HG02571 (cell line): ENCODE data around the gene FAM20C.

Experiments
- ATAC-seq: cut with Tn5 transposase; IDR thresholded peaks from one replicate; pipeline ENCODE4 v1.9.1; 2021; ENCODE audit warnings: mild to moderate bottlenecking, moderate library complexity; ENCODE audit not compliant: unreplicated experiment

Gene FAM20C

DNA sequence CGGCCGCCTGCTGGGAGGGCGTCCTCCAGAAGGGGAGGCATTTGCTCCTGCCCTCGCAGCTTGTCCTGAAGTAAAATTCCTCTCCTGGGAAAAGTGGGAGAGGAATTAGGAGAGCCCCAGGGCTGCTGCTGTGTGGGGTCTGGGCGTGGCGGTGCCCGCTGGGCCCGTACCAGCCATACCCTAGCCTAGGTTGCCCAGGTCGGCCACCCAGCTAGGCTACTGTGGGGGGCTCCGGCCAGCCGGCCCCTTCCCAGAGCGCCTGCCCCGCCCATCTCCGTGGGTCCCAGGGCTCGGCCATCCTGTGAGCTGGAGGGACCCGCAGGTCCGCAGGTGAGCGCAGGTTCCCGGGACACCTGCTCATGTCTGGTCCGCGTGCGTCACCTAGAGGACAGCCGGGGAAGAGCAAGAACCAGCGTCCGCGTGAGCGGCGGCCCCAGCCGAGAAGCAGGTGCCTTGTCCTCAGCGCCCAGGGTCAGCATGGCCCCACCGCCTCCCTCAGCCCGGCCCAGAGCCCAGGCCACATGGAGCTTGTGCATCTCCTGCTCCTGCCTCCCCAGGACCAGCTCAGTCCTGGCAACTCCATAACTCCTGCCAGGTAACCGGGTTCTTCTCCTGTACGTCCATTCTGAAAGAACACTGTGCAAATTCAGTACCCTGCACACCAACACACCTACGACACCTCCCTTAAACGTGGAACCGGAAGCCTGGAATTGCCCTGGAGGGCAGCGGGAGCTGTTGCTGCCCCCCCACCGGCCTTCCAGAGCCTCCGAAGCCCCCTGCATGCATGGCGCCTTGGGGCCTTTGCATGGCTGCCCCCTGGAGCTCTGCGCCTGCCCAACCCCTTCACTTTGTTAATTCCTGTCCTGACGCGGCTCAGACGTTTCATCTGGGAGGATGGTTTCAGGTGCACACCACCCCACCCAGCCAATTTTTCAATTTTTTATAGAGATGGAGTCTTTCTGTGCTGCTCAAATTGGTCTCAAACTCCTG, 74.8 kb downstream of the FAM20C start:
- no peak for ATAC-seq

- no peak for ATAC-seq
Measured at GRCh38 chr7:268991-269390, 76.6 kb downstream of the FAM20C start.

DNA sequence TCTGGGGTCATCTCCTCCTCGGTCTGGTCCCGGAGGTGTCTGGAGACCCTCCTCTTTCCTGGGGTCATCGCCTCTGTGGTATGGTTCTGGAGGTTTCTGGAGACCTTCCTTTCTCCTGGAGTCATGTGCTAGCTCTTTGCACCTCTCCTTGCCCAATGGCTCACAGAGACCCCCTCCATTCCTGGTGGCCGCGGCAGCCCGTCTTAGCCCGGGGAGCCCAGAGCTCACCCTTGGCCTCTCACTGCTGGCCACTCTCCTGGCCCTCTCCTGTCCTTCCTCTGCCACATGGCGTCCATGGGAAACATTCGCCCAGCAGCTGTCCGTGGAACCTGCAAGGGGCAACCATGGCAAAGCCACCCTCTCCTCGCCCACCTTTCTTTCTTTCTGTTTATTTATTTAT, 77.3 kb downstream of the FAM20C start:
- no peak for ATAC-seq

- ATAC-seq = no peak
Measured at GRCh38 chr7:270351-270983, 78.1 kb downstream of the FAM20C start.

GRCh38 chr7:271266-272107, 79.1 kb downstream of the FAM20C start:
- ATAC-seq = no peak

DNA sequence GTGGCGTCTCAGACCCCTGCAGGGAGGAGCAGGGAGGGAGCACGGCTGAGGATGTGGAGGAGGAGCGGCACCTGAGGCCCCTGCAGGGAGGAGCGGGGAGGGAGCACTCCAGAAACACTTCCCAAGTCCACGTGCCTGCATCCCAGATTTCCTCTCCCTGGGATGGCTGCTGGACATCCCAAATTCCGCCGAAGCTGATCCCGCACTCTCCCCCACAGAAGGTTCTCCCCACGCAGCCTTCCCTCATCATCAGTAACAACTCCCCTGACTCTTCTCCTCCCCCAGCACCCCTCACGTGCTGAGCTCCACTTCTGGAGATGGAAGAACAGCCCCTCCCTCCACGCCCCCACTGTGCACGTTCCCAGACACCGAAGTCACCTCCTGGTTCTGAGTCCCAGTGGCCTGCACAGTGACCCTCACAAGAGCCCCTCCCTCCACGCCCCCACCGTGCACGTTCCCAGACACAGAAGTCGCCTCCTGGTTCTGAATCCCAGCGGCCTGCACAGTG, 79.8 kb downstream of the FAM20C start:
- no peak for ATAC-seq

GRCh38 chr7:272631-273030, 80.3 kb downstream of the FAM20C start:
- ATAC-seq = no peak

- no peak for ATAC-seq
Measured at GRCh38 chr7:273327-273726, 81.0 kb downstream of the FAM20C start.

GRCh38 chr7:274266-274665, 81.9 kb downstream of the FAM20C start:
- ATAC-seq = no peak

- ATAC-seq = no peak
Measured at GRCh38 chr7:276230-276835, 84.0 kb downstream of the FAM20C start.

DNA sequence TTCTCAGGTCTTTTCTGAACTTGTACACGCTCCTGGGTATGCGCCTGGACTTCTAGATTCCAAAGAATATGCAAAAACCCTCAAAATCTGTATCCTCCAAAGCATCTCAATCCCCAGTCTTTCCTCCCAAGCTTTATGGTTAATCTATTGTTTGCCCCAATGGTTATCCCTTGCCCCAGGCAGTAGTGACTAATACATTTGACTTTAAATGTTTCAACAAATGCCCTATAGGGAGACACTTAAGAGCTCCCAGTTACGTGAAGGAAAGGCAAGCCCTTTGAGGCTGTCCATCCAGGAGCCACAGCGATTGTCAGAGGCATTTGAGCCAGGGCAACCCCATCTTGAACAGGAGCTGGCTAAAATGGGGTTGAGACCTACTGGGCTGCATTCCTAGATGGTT, 84.9 kb downstream of the FAM20C start:
- ATAC-seq = no peak

DNA sequence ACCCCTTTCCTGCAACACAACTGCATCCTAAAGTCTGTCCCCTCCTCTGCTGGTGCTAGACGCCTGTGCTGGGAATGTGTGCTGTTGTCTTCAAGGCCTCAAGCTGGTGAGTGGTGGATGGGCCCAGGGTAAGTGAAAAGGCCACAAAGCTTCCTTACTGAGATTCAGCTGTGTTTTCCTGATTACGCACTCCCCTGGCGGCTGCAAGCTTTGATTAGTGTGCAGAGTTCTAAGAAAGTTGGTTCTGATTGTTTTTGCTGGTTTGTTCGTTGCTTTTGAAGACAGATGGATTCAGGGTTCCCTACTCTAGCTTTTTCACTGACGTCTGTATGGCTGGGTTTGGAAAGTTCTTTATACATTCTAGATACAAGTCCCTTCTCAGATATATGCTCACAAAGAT, 85.7 kb downstream of the FAM20C start:
- no peak for ATAC-seq

DNA sequence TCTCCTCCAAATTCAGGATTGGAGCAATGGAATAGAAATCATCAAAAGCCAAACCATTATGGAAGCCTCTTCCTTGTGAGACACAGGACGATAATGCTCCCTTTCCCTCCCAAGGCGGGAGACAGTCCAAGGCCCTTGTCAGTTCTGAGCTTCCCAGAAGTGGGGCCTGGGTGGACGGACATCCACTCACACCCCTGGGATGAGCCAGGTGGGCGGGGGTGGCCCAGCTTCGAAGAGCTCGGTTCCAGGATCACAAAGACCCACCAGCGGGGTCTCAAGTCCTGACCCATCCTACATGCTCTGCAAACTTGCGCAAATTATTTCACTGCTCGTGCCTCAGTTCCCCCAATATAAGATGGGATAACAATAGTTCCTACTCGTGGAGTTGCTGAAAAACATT, 87.5 kb downstream of the FAM20C start:
- no peak for ATAC-seq

GRCh38 chr7:280461-280860, 88.1 kb downstream of the FAM20C start:
- ATAC-seq = no peak

GRCh38 chr7:281637-282036, 89.3 kb downstream of the FAM20C start:
- ATAC-seq = no peak

- no peak for ATAC-seq
Measured at GRCh38 chr7:282621-283020, 90.2 kb downstream of the FAM20C start.

DNA sequence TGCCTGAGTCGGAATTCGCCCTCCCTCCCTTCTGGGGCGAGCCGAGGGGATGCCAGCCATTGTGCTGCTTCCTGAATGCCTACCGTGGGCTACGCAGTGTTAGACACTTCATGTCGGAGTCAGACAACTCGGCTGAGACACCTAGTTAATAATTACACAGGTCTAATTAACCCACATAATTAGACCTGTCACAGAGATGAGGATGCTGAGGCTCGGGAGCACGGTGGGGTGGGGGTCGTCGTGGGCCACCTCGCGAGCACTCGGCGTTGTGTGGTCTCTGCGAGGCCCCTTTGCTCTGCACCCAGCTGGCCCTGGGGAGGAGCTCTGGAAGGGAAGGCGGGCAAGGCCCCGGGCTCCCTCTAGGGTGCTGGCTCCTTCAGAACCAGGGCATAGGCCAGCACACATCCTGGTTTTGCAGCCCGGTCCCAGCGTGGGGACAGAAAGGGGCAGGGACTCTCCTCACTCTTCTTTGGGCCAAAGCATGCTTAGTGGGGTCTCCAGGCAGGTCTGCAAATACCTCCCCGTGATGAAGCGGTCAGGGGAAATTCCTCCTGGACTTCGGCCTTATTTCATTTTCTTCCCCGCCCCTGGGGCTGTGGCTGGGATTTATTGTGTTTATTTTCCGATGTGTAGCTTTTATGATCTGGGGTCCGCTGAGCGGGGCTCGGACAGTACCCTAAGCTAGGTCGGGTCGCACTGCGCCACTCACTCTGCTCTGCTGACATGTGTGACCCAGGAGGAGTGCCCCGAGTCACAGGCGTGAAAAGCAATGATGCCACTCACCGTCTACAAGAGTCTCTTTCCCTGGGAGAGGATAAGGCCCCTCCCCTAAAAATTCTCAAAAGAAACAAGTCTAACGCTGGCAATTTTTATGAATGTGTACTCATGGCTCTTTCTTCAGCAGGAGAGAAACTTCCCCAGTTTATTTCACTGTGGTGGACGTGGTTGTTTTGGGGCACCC, 92.7 kb downstream of the FAM20C start:
- ATAC-seq = no peak

- no peak for ATAC-seq
Measured at GRCh38 chr7:285731-286130, 93.4 kb downstream of the FAM20C start.

GRCh38 chr7:286266-286665, 93.9 kb downstream of the FAM20C start:
- no peak for ATAC-seq

- ATAC-seq = no peak
Measured at GRCh38 chr7:288671-289101, 96.3 kb downstream of the FAM20C start.
